Pancreas (tissue), 10 donors: ENCODE results near the gene RGS1. TPM values are rescaled to one million over a fixed set of nuclear protein-coding genes. Genes with fewer than 3 reads are reported as not detected.

Source experiments
- ATAC-seq, 4 donors: fragments of 200-7000 bp; cut with Tn5 transposase; one replicate each; pipeline versions ENCODE4 v1.8.0 to v1.9.1; 2020; ENCODE audit warnings: mild to moderate bottlenecking in 4 of 4, moderate library complexity in 4 of 4
- DNase-seq, 6 donors: peaks; one replicate each; pipeline ENCODE4 v3.0.0-alpha.2; 2020
- FAIRE-seq: peaks from 2 replicates; lab custom pipeline; 2012; peaks lifted over from hg19 to GRCh38; lab: Jason Lieb, UNC
- H3K27ac ChIP-seq, 4 donors: fragments of 200-600 bp; sonication (generic); 1 replicate in 3 of 4; 2 replicates in 1 of 4; pipeline versions ENCODE4 v1.5.0 to v1.8.0; 2020
- H3K27me3 ChIP-seq, 4 donors: fragments of 200-600 bp; one replicate each; pipeline ENCODE4 v1.8.0; 2021
- H3K36me3 ChIP-seq, 3 donors: fragments of 200-600 bp; sonication (generic) in 1 of 3; one replicate each; pipeline versions ENCODE4 v1.5.0 to v1.8.0; 2020 to 2021
- H3K4me1 ChIP-seq, 3 donors: fragments of 200-600 bp; one replicate each; pipeline ENCODE4 v1.8.0; 2021
- H3K4me3 ChIP-seq, 4 donors: fragments of 200-600 bp; sonication (generic) in 2 of 4; one replicate each; pipeline versions ENCODE4 v1.5.0 to v1.8.0; 2020 to 2021
- H3K9me3 ChIP-seq, 4 donors: fragments of 200-600 bp; one replicate each; pipeline ENCODE4 v1.8.0; 2021
- CTCF ChIP-seq, 4 donors: fragments of 200-600 bp; sonication (generic) in 3 of 4; IDR thresholded peaks; one replicate each; pipeline versions ENCODE4 v1.5.0 to v1.8.0; 2021; ENCODE audit warnings: antibody characterized with exemption in 4 of 4
- WGBS, 2 donors: extraction: QIAGEN DNeasy Blood & Tissue Kit; methylation state at CpG; one replicate each; pipeline ENCODE4 v1.1.7; 2013; 5-methylcytosine and 5-hydroxymethylcytosine counted together
- intact Hi-C, 3 donors: fragments of 100-400 bp; cut with DNase I; formaldehyde crosslinking; loops; one replicate each; pipeline versions ENCODE4 v1.11.1 to v1.14.2; 2022
- polyA plus RNA-seq, 2 donors: library from polyadenylated mRNA; stranded (reverse); fragments of 200-250 nt; gene quantifications; one replicate each; pipeline ENCODE4 v1.2.3, GENCODE V29; 2013
- total RNA-seq, 6 donors: library from RNA; stranded (reverse); fragmentation: NEBNext Ultra II Directional in 4 of 6; extraction: Animal tissue kit (Norgen Biotek cat#: 25700) in 4 of 6; gene quantifications; one replicate each; pipeline versions ENCODE4 v1.2.1 to v1.2.4, GENCODE V29; 2021 to 2023
- donor health status: healthy with polysubstance abuse.
- donor health status: DM: no; HTN: no; CAD: no; lungs with moderate emphysema.
- donor health status: DM: no; HTN: no; CAD: no.
- donor health status: control.
- donor health status: control.
- donor health status: Bipolar disorder and iron deficiency.
- donor health status: DM: yes; HTN: yes; CAD: no.
- donor health status: DM: no; HTN: no; CAD: no.
- donor health status: DM: no; HTN: no; CAD: no.
- donor health status: DM: yes; HTN: yes; CAD: no.

RGS1 gene
- total and polyA plus RNA-seq, 8 donors, result 0.55 to 77.1 (median 2.1) TPM

DNA sequence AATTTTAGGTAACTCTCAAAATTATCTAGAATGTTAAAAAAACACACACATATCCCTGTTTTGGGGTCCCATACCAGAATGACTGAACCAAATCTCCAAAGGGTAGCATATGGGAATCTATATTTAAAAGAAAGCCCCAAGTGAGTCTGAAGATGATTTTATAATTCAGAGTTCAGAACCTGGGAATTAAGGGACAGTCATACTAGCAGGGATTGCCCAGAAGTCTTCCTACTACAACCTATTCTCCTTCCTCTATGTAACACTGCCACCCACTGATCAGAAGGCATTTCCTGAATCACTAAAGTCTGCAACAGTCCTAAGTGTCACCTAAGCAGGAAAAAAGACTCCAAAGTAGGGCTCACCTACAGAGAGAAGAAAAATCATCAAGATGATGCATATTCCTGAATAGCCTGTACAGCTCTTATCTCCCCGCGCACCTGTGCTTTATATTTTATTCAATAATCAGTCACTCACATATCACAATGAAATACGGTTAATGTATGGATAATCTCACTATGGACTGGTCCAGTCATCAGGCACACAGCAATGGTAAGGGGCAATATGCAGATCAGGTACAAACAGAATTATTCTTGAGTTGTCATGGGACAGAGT, 4.9 kb downstream of the RGS1 start:
- intact Hi-C loops, result loop anchor here in 1 of 3 donors (5.0 kb wide), 1 partner anchor 103 kb away; no protein-coding TSS in a partner anchor
- 52 to 57% methylated on average over 3 of the region's 3 CpGs for WGBS, 2 donors
- Histone ChIP-seq H3K4me3 (no peak overlapping the region), H3K4me1 (no peaks in the 10 kb centered on the region), H3K36me3 (no peaks in the 10 kb centered on the region), H3K27ac (no peak overlapping the region), H3K9me3 (no peaks in the 10 kb centered on the region), H3K27me3 (no peaks in the 10 kb centered on the region)
- DNase-seq (peak in 2 of 6 donors; percentile 32 to 44), ATAC-seq (peak; percentile 76 to 95 (median 88)), FAIRE-seq (no peak)
- TF ChIP-seq CTCF (IDR thresholded peaks at IDR 0.05), result peak in 3 of 4 donors; percentile 20 to 33 (median 23)

DNA sequence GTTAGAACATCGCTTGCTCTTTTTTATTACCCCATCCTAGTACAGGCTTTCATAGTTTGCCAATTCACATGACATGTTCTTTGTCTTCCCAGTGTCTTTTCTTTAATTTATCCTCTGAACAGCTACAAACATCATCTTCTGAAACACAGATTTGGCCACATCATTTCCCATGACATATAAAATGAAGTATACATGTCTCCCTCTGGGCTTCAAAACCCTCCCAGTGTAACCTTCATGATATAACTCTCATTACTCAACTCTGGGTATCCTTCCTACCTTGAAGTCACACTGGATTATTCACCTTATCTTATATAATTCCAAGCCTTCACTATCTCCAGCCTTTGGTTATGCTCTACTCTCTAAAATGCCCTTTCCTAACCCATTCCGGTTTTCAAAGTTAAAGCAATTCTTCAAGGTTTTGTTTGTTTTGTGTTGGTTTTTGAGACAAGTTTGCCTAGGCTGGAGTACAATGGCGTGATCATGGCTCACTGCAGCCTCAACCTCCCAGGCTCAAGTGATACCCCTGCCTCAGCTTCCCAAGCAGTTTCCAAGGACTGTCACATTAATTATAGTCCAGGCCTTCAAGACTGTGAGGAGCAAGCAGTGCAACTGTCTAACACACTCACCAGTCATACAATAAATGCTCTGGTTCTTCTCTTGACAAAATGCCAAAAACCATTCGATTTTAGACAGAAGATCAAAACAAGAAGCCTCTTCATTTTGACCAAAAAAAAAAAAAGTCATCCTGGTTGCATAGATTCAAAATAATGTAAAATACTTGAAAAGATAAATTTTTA, 5.8 kb downstream of the RGS1 start:
- H3K27ac ChIP-seq, result no peak overlapping the region
- DNase-seq (no peak), ATAC-seq (peak in 1 of 4 donors; percentile 2), FAIRE-seq (no peak)
- intact Hi-C loops, result loop anchor here in 1 of 3 donors (5.0 kb wide), 1 partner anchor 104 kb away; no protein-coding TSS in a partner anchor
- no peaks in the 10 kb centered on the region for H3K36me3 ChIP-seq
- no peaks in the 10 kb centered on the region for H3K9me3 ChIP-seq
- H3K4me1 ChIP-seq, result no peaks in the 10 kb centered on the region
- H3K27me3 ChIP-seq, result no peaks in the 10 kb centered on the region
- TF ChIP-seq CTCF (IDR thresholded peaks at IDR 0.05), result no peak
- whole genome bisulfite sequencing, 2 donors, result 71 to 75% methylated on average over 4 of the region's 4 CpGs
- H3K4me3 ChIP-seq, result no peak overlapping the region

DNA sequence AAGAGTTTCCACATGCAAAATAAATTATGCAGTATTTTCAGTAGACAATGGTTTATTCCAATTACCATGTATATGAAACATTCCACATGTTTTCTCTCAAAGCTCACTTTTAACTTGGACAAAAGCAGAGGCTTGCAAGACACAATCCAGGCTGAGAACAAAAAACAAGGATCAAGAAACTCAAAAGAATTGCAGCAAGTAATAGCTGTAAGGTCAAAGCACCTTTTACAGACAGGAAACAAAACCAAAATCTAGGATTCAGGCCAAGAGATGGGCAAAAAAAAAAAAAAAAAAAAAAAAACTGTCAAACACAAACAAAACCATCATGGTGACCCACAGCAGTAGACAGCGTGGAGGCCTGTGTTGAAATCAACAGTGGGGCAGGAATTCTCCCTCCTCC, 9.3 kb downstream of the RGS1 start:
- Histone ChIP-seq H3K36me3 (no peaks in the 10 kb centered on the region), H3K27me3 (no peaks in the 10 kb centered on the region), H3K9me3 (no peaks in the 10 kb centered on the region), H3K27ac (no peak overlapping the region), H3K4me1 (no peaks in the 10 kb centered on the region), H3K4me3 (no peak overlapping the region)
- no peak for DNase-seq
- no peak for TF ChIP-seq CTCF (IDR thresholded peaks at IDR 0.05)
- 94 to 100% methylated on average over 1 of the region's 1 CpG for WGBS, 2 donors
- intact Hi-C loops, result loop anchor here in 1 of 3 donors (5.0 kb wide), 1 partner anchor 108 kb away; no protein-coding TSS in a partner anchor
- no peak for ATAC-seq
- FAIRE-seq, result no peak

- no peaks in the 10 kb centered on the region for H3K4me1 ChIP-seq
- H3K27me3 ChIP-seq, result no peaks in the 10 kb centered on the region
- H3K36me3 ChIP-seq, result no peaks in the 10 kb centered on the region
- WGBS, 2 donors, result 82 to 92% methylated on average over 5 of the region's 5 CpGs
- no peak for DNase-seq
- intact Hi-C loops, result no loop called here
- no peak for ATAC-seq
- no peaks in the 10 kb centered on the region for H3K9me3 ChIP-seq
- no peak overlapping the region for H3K4me3 ChIP-seq
- no peak for TF ChIP-seq CTCF (IDR thresholded peaks at IDR 0.05)
- no peak overlapping the region for H3K27ac ChIP-seq
- no peak for FAIRE-seq
These were observed 12.1 kb downstream of the RGS1 start for GRCh38 chr1:192587386-192588266.
